ENCODE data around the gene AIMP2. TPM values are rescaled to one million over a fixed set of nuclear protein-coding genes. Genes with fewer than 3 reads are reported as not detected.

The AIMP2 gene
- total RNA-seq, result 76.2 and 113 TPM in 2 replicates

GRCh38 chr7:6008668-6009611, at the start of gene AIMP2, which contains the start of gene PMS2:
AIMP2 (plus strand) TSS chr7:6009272; CDS start chr7:6009364, 92 bp downstream.
PMS2 (minus strand) TSS chr7:6009049; CDS start chr7:6009019, 30 bp downstream.

GRCh38 chr7:5970347-5970911, 38.6 kb upstream of the AIMP2 start, which contains the start of gene RSPH10B:
RSPH10B (minus strand) TSS chr7:5970689; CDS start chr7:5967116, 3,573 bp downstream.

GRCh38 chr7:6030988-6031387, 21.9 kb downstream of the AIMP2 start, which contains the start of gene ANKRD61:
ANKRD61 (plus strand) TSS chr7:6031376; CDS start chr7:6031376, 0 bp downstream.

Other genes starting within 250 kb of the AIMP2 start
- gene RNF216, start 227.6 kb upstream of the AIMP2 start, total RNA-seq, result 24.8 and 33.2 TPM in 2 replicates
- gene OCM, start 128.5 kb upstream of the AIMP2 start, total RNA-seq, result not detected in 2 replicates
- 39.9 and 58.7 TPM in 2 replicates for gene CCZ1, start 110.5 kb upstream of the AIMP2 start, total RNA-seq
- gene RSPH10B, start 38.6 kb upstream of the AIMP2 start, total RNA-seq, result 0.89 TPM in 1 of 2 replicates, not detected in the other
- 11.9 and 12.4 TPM in 2 replicates for gene PMS2, start 223 bp upstream of the AIMP2 start, total RNA-seq
- 0.16 TPM in 1 of 2 replicates, not detected in the other for gene ANKRD61, start 22.1 kb downstream of the AIMP2 start, total RNA-seq
- gene EIF2AK1, start 49.9 kb downstream of the AIMP2 start, total RNA-seq, result 218 and 267 TPM in 2 replicates
- gene USP42, start 95.7 kb downstream of the AIMP2 start, total RNA-seq, result 4.1 and 7.1 TPM in 2 replicates

Measured in mesangial cell (primary cell).